A673 (cell line): ENCODE results near the gene OR56B1.

Experiments
- EZH2 ChIP-seq: fragments of 200-600 bp; sonication (generic); IDR thresholded peaks from 2 replicates; pipeline ENCODE4 v1.6.1; 2017; ENCODE audit warnings: borderline replicate concordance, low read depth, mild to moderate bottlenecking, mixed read lengths, antibody characterized with exemption, low read length; ENCODE audit not compliant: poor library complexity, severe bottlenecking
- TF ChIP-seq, protein P1 (sequence below): fragments of 300-800, 200-600 bp; sonication (generic); conservative IDR thresholded peaks from 2 replicates; pipeline ENCODE4 v1.5.1; 2017; ENCODE audit warnings: low read depth, mild to moderate bottlenecking, antibody characterized with exemption, low read length, moderate library complexity, mixed read lengths

DNA sequence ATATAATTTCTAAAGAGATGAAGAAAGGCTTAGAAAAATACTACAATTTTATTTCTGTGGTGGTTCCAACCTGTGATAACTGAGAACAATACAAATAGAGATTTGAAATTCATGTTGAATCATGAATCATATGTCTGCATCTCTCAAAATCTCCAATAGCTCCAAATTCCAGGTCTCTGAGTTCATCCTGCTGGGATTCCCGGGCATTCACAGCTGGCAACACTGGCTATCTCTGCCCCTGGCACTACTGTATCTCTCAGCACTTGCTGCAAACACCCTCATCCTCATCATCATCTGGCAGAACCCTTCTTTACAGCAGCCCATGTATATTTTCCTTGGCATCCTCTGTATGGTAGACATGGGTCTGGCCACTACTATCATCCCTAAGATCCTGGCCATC, at the start of gene OR56B1:
- TF ChIP-seq, protein P1, sequence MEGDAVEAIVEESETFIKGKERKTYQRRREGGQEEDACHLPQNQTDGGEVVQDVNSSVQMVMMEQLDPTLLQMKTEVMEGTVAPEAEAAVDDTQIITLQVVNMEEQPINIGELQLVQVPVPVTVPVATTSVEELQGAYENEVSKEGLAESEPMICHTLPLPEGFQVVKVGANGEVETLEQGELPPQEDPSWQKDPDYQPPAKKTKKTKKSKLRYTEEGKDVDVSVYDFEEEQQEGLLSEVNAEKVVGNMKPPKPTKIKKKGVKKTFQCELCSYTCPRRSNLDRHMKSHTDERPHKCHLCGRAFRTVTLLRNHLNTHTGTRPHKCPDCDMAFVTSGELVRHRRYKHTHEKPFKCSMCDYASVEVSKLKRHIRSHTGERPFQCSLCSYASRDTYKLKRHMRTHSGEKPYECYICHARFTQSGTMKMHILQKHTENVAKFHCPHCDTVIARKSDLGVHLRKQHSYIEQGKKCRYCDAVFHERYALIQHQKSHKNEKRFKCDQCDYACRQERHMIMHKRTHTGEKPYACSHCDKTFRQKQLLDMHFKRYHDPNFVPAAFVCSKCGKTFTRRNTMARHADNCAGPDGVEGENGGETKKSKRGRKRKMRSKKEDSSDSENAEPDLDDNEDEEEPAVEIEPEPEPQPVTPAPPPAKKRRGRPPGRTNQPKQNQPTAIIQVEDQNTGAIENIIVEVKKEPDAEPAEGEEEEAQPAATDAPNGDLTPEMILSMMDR = no peak
- TF ChIP-seq EZH2 = no peak
